ENCODE measurements around the gene RSRC1.

RSRC1 gene

GRCh38 chr3:158100681-158101080 lies 9.2 kb upstream of the RSRC1 start (continued):
- TF ChIP-seq ZC3H10 (CRISPR knock-in tag; IDR thresholded peaks at IDR 0.05) (no peak), POU6F1 (CRISPR knock-in tag; IDR thresholded peaks at IDR 0.05; ENCODE audit: borderline replicate concordance, low read depth) (no peak)

- ATAC-seq: no peak
- TF ChIP-seq CSRNP3 (CRISPR knock-in tag; IDR thresholded peaks at IDR 0.05) (no peak), SNAI2 (CRISPR knock-in tag; IDR thresholded peaks at IDR 0.05) (no peak), ESRRG (CRISPR knock-in tag; IDR thresholded peaks at IDR 0.05) (no peak), CSDC2 (CRISPR knock-in tag; IDR thresholded peaks at IDR 0.05) (no peak), ISL1 (CRISPR knock-in tag; IDR thresholded peaks at IDR 0.05) (no peak), ZC3H10 (CRISPR knock-in tag; IDR thresholded peaks at IDR 0.05) (no peak), PPARA (CRISPR knock-in tag; IDR thresholded peaks at IDR 0.05; ENCODE audit: borderline replicate concordance) (no peak), PATZ1 (CRISPR knock-in tag; IDR thresholded peaks at IDR 0.05; ENCODE audit: borderline replicate concordance) (no peak), OSR1 (CRISPR knock-in tag; IDR thresholded peaks at IDR 0.05) (no peak), RARB (CRISPR knock-in tag; IDR thresholded peaks at IDR 0.05) (no peak), GLIS3 (CRISPR knock-in tag; IDR thresholded peaks at IDR 0.05) (no peak), POU6F1 (CRISPR knock-in tag; IDR thresholded peaks at IDR 0.05; ENCODE audit: borderline replicate concordance, low read depth) (no peak), TCF4 (CRISPR knock-in tag; IDR thresholded peaks at IDR 0.05; ENCODE audit: borderline replicate concordance) (no peak), ZFP30 (CRISPR knock-in tag; IDR thresholded peaks at IDR 0.05) (no peak), BACH2 (CRISPR knock-in tag; IDR thresholded peaks at IDR 0.05; ENCODE audit: borderline replicate concordance) (no peak), ARNTL (CRISPR knock-in tag; IDR thresholded peaks at IDR 0.05; ENCODE audit: borderline replicate concordance, low read depth) (no peak)
Measured at GRCh38 chr3:158101335-158102241, 8.3 kb upstream of the RSRC1 start.

GRCh38 chr3:158102242-158103080 lies 7.4 kb upstream of the RSRC1 start:
- TF ChIP-seq ESRRG (CRISPR knock-in tag; IDR thresholded peaks at IDR 0.05) (no peak), POU6F1 (CRISPR knock-in tag; IDR thresholded peaks at IDR 0.05; ENCODE audit: borderline replicate concordance, low read depth) (no peak), TOX (CRISPR knock-in tag; IDR thresholded peaks at IDR 0.05; ENCODE audit: borderline replicate concordance) (no peak), ZNF565 (CRISPR knock-in tag; conservative IDR thresholded peaks at IDR 0.05; ENCODE audit: low read depth) (no peak), BACH2 (CRISPR knock-in tag; IDR thresholded peaks at IDR 0.05; ENCODE audit: borderline replicate concordance) (no peak), PATZ1 (CRISPR knock-in tag; IDR thresholded peaks at IDR 0.05; ENCODE audit: borderline replicate concordance) (no peak), ZNF8 (CRISPR knock-in tag; IDR thresholded peaks at IDR 0.05) (no peak), CSDC2 (CRISPR knock-in tag; IDR thresholded peaks at IDR 0.05) (no peak), ARNTL (CRISPR knock-in tag; IDR thresholded peaks at IDR 0.05; ENCODE audit: borderline replicate concordance, low read depth) (no peak), TSHZ2 (CRISPR knock-in tag; IDR thresholded peaks at IDR 0.05) (no peak)
- ATAC-seq: no peak

Measured in SK-N-SH treated with all-trans-retinoic acid at 6 μM for 48 hours (cell line).